Fibroblast of mammary gland (primary cell): ENCODE measurements around the gene EDN1.

ENCODE experiments used
- DNase-seq: peaks from one replicate; pipeline ENCODE4 v3.0.0-alpha.2; 2010; ENCODE audit warnings: low read depth
- H3K4me3 ChIP-seq: 2 replicates; pipeline ENCODE4 v1.5.1; 2011; ENCODE audit warnings: low read depth, mild to moderate bottlenecking, low read length, moderate library complexity; ENCODE audit not compliant: control insufficient read depth
- CTCF ChIP-seq: conservative IDR thresholded peaks from 2 replicates; pipeline ENCODE4 v1.5.1; 2011; ENCODE audit warnings: low read depth, low read length, inconsistent platforms; ENCODE audit not compliant: control insufficient read depth, insufficient read depth

The EDN1 gene

GRCh38 chr6:12298017-12298978 lies 8.1 kb downstream of the EDN1 start:
- TF ChIP-seq CTCF: no peak
- DNase-seq: no peak
- H3K4me3 ChIP-seq: no peak overlapping the region

- DNase-seq: no peak
- TF ChIP-seq CTCF: no peak
- no peak overlapping the region for H3K4me3 ChIP-seq
Measured at GRCh38 chr6:12298995-12299394, 8.8 kb downstream of the EDN1 start.

GRCh38 chr6:12301018-12301417 lies 10.9 kb downstream of the EDN1 start:
- DNase-seq: no peak
- no peak for TF ChIP-seq CTCF

GRCh38 chr6:12304487-12304886 lies 14.3 kb downstream of the EDN1 start:
- no peak for TF ChIP-seq CTCF
- no peak for DNase-seq
- no peak overlapping the region for H3K4me3 ChIP-seq

More at GRCh38 chr6:12301018-12301417, 10.9 kb downstream of the EDN1 start:
- no peak overlapping the region for H3K4me3 ChIP-seq

- DNase-seq: no peak
- TF ChIP-seq CTCF: no peak
- no peak overlapping the region for H3K4me3 ChIP-seq
Measured at GRCh38 chr6:12309070-12309469, 18.9 kb downstream of the EDN1 start.

- H3K4me3 ChIP-seq: no peak overlapping the region
- TF ChIP-seq CTCF: no peak
- no peak for DNase-seq
Measured at GRCh38 chr6:12311106-12311505, 20.9 kb downstream of the EDN1 start.
